SK-N-SH (cell line): Measurements from ENCODE around the gene MYOD1. TPM values are rescaled to one million over a fixed set of nuclear protein-coding genes. Genes with fewer than 3 reads are reported as not detected.

Experiments
- CTCF ChIA-PET: fragments of 300-600, 350-600 bp; formaldehyde crosslinking; extraction: SDS; loops from one replicate; lab custom pipeline; 2021; lab: Yijun Ruan, JAX
- POLR2A ChIA-PET: fragments of 350-600 bp; sonication (Branson Sonifier 250); formaldehyde crosslinking; extraction: SDS; loops from one replicate; lab custom pipeline; 2020; ENCODE audit warnings: antibody characterized with exemption, inconsistent platforms; lab: Yijun Ruan, JAX
- DNase-seq: peaks from one replicate; pipeline ENCODE4 v3.0.0; 2012
- H2AFZ ChIP-seq: fragments of 200-600 bp; sonication (generic); 2 replicates; pipeline ENCODE4 v1.8.1; 2016; ENCODE audit warnings: antibody characterized with exemption, mild to moderate bottlenecking, low read depth
- H3F3A ChIP-seq: fragments of 200-600 bp; sonication (generic); replicated peaks from 2 replicates; pipeline ENCODE3; 2016; ENCODE audit warnings: antibody characterized with exemption, mild to moderate bottlenecking; ENCODE audit not compliant: insufficient read depth
- H3K27ac ChIP-seq, 2 experiments: fragments of 200-500 bp in 1 of 2; fragments of 200-600 bp in 1 of 2; sonication (Bioruptor generic) in 1 of 2; sonication (generic), shearing (Covaris generic) in 1 of 2; 2 replicates each; pipeline versions ENCODE4 v1.5.1 to v1.6.1; 2014 to 2016; ENCODE audit warnings: low read depth in 2 of 2, inconsistent platforms in 1 of 2, low read length in 1 of 2, mild to moderate bottlenecking in 1 of 2, mixed read lengths in 1 of 2
- H3K27me3 ChIP-seq: fragments of 200-600 bp; sonication (generic), shearing (Covaris generic); 2 replicates; pipeline ENCODE4 v1.6.1; 2016; ENCODE audit warnings: mixed run types; ENCODE audit not compliant: insufficient read depth
- H3K36me3 ChIP-seq, 2 experiments: fragments of 200-500 bp in 1 of 2; fragments of 200-600 bp in 1 of 2; sonication (Bioruptor generic) in 1 of 2; sonication (generic) in 1 of 2; replicated peaks in 1 of 2; 2 replicates each; pipeline versions ENCODE3 to v1.5.1; 2014 to 2016; ENCODE audit warnings: low read length in 1 of 2, mild to moderate bottlenecking in 1 of 2; ENCODE audit not compliant: insufficient read depth in 2 of 2, control insufficient read depth in 1 of 2
- H3K4me1 ChIP-seq, 2 experiments: fragments of 200-500 bp in 1 of 2; fragments of 200-600 bp in 1 of 2; sonication (Bioruptor generic) in 1 of 2; sonication (generic), shearing (Covaris generic) in 1 of 2; 2 replicates each; pipeline versions ENCODE4 v1.5.1 to v1.6.1; 2014 to 2016; ENCODE audit warnings: low read depth in 1 of 2, low read length in 1 of 2, mixed run types in 1 of 2; ENCODE audit not compliant: insufficient read depth in 2 of 2, control insufficient read depth in 1 of 2
- H3K4me2 ChIP-seq: fragments of 200-600 bp; sonication (generic), shearing (Covaris generic); 2 replicates; pipeline ENCODE4 v1.6.1; 2017; ENCODE audit warnings: mixed run types
- H3K4me3 ChIP-seq, 2 experiments: fragments of 200-500 bp in 1 of 2; fragments of 200-600 bp in 1 of 2; sonication (Bioruptor generic) in 1 of 2; sonication (generic), shearing (Covaris generic) in 1 of 2; 2 replicates each; pipeline versions ENCODE4 v1.5.1 to v1.8.1; 2014 to 2016; ENCODE audit warnings: low read depth in 2 of 2, inconsistent platforms in 1 of 2, low read length in 1 of 2, mild to moderate bottlenecking in 1 of 2, mixed read lengths in 1 of 2, moderate library complexity in 1 of 2
- H3K79me2 ChIP-seq: fragments of 200-600 bp; sonication (generic); 2 replicates; pipeline ENCODE4 v1.8.1; 2017; ENCODE audit warnings: mild to moderate bottlenecking; ENCODE audit not compliant: insufficient read depth
- H3K9ac ChIP-seq: fragments of 200-600 bp; sonication (generic); 2 replicates; pipeline ENCODE4 v1.6.1; 2017; ENCODE audit warnings: mixed run types
- H3K9me2 ChIP-seq: fragments of 200-600 bp; sonication (generic); 2 replicates; pipeline ENCODE4 v1.6.1; 2017; ENCODE audit warnings: mixed run types
- H3K9me3 ChIP-seq: fragments of 200-600 bp; sonication (generic); 2 replicates; pipeline ENCODE4 v1.6.1; 2017; ENCODE audit warnings: mixed run types, mild to moderate bottlenecking, moderate library complexity
- H4K20me1 ChIP-seq: fragments of 200-600 bp; sonication (generic); 2 replicates; pipeline ENCODE4 v1.6.1; 2017; ENCODE audit warnings: mild to moderate bottlenecking, mixed run types; ENCODE audit not compliant: insufficient read depth
- FOSL2 ChIP-seq: IDR thresholded peaks from 2 replicates; pipeline ENCODE4 v1.4.0; 2012; ENCODE audit warnings: low read depth, mild to moderate bottlenecking, moderate library complexity, borderline replicate concordance
- GABPA ChIP-seq: IDR thresholded peaks from 2 replicates; pipeline ENCODE4 v1.4.0; 2012; ENCODE audit warnings: low read depth, mild to moderate bottlenecking
- GATA2 ChIP-seq: sonication (generic); formaldehyde crosslinking; IDR thresholded peaks from 2 replicates; pipeline ENCODE4 v1.5.0; 2020; ENCODE audit warnings: mild to moderate bottlenecking, missing genetic modification reagents
- JUND ChIP-seq: IDR thresholded peaks from 2 replicates; pipeline ENCODE4 v1.4.0; 2012
- MEF2A ChIP-seq: IDR thresholded peaks from 2 replicates; pipeline ENCODE4 v1.4.0; 2012; ENCODE audit warnings: low read depth, borderline replicate concordance
- RAD21 ChIP-seq: IDR thresholded peaks from 2 replicates; pipeline ENCODE4 v1.6.1; 2012; ENCODE audit warnings: mild to moderate bottlenecking, low read length
- RCOR1 ChIP-seq: fragments of 150-350 bp; IDR thresholded peaks from 2 replicates; pipeline ENCODE4 v1.6.1; 2017; ENCODE audit warnings: antibody characterized with exemption, low read length
- RXRA ChIP-seq: IDR thresholded peaks from 2 replicates; pipeline ENCODE4 v1.4.0; 2012; ENCODE audit warnings: low read depth, mild to moderate bottlenecking, borderline replicate concordance
- SIN3A ChIP-seq: IDR thresholded peaks from 2 replicates; pipeline ENCODE4 v1.6.1; 2012; ENCODE audit warnings: low read depth, mild to moderate bottlenecking, low read length, moderate library complexity, borderline replicate concordance
- TAF1 ChIP-seq: IDR thresholded peaks from 2 replicates; pipeline ENCODE4 v1.6.1; 2012; ENCODE audit warnings: low read depth, mild to moderate bottlenecking, low read length, moderate library complexity, borderline replicate concordance
- TEAD4 ChIP-seq: IDR thresholded peaks from 2 replicates; pipeline ENCODE4 v1.4.0; 2012; ENCODE audit warnings: mild to moderate bottlenecking, borderline replicate concordance; ENCODE audit not compliant: insufficient read depth
- WGBS: methylation state at CpG from one replicate; pipeline ENCODE4 v1.1.6; 2017; ENCODE audit warnings: low lambda C conversion rate; 5-methylcytosine and 5-hydroxymethylcytosine counted together
- polyA plus RNA-seq, 3 experiments: library from polyadenylated mRNA; depleted of rRNA; stranded (reverse); fragments of >200 nt; gene quantifications; 2 replicates each; pipeline ENCODE4 v1.2.3, GENCODE V29; 2012
- TF ChIP-seq, protein P1 (sequence below): IDR thresholded peaks from 2 replicates; pipeline ENCODE4 v1.4.0; 2012; ENCODE audit warnings: low read depth, borderline replicate concordance
- TF ChIP-seq, protein P2 (sequence below): IDR thresholded peaks from 2 replicates; pipeline ENCODE4; 2012
- TF ChIP-seq, protein P3 (sequence below): fragments of 200-600 bp; sonication (generic); IDR thresholded peaks from 2 replicates; pipeline ENCODE4 v1.6.1; 2017; ENCODE audit warnings: antibody characterized with exemption, mild to moderate bottlenecking, moderate library complexity
- TF ChIP-seq, protein P4 (sequence below): fragments of 150-350 bp; IDR thresholded peaks from 2 replicates; pipeline ENCODE4 v1.6.1; 2017; ENCODE audit warnings: antibody characterized with exemption, low read length, low read depth, borderline replicate concordance
- TF ChIP-seq, protein P5 (sequence below): IDR thresholded peaks from 2 replicates; pipeline ENCODE4 v1.6.1; 2012; ENCODE audit warnings: mild to moderate bottlenecking, low read depth, low read length, moderate library complexity
- TF ChIP-seq, protein P6 (sequence below): fragments of 150-350 bp; IDR thresholded peaks from 2 replicates; pipeline ENCODE4 v1.6.1; 2016; ENCODE audit warnings: mild to moderate bottlenecking, low read depth, low read length

Gene MYOD1
- polyA plus RNA-seq, 1 of the 3 experiments (the other 2 are of a cell fraction) = not detected

DNA sequence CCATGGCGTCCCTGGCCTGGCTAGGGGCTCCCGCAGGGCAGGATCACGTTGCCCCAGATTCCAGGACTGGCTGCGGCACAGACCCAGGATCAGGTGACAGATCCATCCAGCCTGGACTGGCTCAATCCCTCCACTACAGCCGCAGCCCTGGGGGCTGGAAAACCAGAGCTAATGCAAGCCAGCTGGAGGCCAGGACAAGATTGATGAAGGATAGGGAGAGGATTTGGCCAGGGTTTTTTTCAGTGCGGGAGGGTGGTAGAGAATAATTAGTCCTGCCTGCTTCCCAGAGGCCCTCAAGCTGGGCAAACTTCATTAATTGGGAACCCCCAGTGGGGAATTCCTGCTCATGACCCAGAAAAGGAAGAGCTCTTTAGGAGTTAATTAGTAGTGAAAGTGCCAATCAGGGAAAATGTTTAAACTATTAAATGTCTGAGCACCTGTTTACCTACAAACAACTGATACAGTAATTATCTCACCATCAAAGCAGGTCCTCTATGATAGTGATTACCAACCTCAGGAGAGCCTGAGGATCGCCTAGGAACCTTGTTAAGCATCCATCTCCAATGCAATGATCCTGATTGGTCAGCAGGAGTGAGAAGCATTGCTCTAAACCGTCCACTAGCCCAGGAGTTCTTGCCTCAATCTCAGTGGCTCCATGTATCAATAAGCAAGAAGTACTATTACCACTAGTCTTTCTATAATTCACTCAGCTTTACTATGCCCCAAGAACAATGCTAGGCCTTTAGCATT, 33.0 kb upstream of the MYOD1 start (continued):
- TF ChIP-seq, protein P1, sequence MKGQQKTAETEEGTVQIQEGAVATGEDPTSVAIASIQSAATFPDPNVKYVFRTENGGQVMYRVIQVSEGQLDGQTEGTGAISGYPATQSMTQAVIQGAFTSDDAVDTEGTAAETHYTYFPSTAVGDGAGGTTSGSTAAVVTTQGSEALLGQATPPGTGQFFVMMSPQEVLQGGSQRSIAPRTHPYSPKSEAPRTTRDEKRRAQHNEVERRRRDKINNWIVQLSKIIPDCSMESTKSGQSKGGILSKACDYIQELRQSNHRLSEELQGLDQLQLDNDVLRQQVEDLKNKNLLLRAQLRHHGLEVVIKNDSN = peak; percentile 54; the same call in 1 of the 2 replicates
- no peak for TF ChIP-seq MEF2A
- peak; percentile 93 for TF ChIP-seq GATA2 (CRISPR knock-in tag)
- TF ChIP-seq TAF1 = no peak
- TF ChIP-seq, protein P2, sequence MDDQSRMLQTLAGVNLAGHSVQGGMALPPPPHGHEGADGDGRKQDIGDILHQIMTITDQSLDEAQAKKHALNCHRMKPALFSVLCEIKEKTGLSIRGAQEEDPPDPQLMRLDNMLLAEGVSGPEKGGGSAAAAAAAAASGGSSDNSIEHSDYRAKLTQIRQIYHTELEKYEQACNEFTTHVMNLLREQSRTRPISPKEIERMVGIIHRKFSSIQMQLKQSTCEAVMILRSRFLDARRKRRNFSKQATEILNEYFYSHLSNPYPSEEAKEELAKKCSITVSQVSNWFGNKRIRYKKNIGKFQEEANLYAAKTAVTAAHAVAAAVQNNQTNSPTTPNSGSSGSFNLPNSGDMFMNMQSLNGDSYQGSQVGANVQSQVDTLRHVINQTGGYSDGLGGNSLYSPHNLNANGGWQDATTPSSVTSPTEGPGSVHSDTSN = peak; percentile 77
- TF ChIP-seq SIN3A = no peak
- TF ChIP-seq JUND = no peak
- no peak; the same call in 1 of the 2 replicates for TF ChIP-seq RAD21
- no peak for TF ChIP-seq FOSL2
- TF ChIP-seq RXRA = no peak
- TF ChIP-seq, protein P3, sequence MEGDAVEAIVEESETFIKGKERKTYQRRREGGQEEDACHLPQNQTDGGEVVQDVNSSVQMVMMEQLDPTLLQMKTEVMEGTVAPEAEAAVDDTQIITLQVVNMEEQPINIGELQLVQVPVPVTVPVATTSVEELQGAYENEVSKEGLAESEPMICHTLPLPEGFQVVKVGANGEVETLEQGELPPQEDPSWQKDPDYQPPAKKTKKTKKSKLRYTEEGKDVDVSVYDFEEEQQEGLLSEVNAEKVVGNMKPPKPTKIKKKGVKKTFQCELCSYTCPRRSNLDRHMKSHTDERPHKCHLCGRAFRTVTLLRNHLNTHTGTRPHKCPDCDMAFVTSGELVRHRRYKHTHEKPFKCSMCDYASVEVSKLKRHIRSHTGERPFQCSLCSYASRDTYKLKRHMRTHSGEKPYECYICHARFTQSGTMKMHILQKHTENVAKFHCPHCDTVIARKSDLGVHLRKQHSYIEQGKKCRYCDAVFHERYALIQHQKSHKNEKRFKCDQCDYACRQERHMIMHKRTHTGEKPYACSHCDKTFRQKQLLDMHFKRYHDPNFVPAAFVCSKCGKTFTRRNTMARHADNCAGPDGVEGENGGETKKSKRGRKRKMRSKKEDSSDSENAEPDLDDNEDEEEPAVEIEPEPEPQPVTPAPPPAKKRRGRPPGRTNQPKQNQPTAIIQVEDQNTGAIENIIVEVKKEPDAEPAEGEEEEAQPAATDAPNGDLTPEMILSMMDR = no peak
- TF ChIP-seq, protein P4, sequence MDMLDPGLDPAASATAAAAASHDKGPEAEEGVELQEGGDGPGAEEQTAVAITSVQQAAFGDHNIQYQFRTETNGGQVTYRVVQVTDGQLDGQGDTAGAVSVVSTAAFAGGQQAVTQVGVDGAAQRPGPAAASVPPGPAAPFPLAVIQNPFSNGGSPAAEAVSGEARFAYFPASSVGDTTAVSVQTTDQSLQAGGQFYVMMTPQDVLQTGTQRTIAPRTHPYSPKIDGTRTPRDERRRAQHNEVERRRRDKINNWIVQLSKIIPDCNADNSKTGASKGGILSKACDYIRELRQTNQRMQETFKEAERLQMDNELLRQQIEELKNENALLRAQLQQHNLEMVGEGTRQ = no peak

DNA sequence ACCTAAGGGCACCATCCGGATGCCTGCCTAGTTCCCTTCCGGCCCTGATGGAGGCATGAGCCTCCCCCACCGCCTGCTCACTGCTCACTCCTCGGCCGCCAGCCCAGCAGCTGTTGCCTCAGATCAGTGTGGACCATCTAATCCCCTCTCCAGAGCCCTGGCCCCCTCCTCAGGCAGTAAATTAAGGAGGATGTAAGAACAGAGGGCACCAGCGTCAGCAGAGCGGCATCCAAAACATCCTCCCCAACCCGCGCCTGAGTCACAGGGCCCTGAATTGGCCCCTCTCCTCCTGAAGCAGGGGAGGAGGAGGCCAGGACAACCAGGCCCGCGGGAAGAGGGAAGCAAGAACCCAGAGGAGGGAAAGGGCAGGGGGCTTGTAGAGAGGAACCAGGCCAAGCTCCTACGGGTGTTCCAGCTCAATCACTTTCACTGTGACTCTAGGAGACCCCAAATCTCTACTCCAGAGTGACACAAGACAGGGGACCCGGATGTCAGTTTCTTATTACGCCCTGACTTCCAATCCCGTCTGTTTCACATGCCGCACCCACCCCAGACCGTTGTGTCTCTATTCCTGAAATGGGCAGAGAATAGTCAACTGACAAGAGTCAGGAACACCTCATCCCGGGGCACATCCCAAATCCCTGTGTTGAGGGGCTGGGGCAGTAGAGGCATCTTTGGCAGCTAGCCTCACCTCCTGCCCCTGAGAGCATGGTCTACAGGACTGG, 31.3 kb upstream of the MYOD1 start:
- peaks cover 0 to 11% of the 10 kb centered on the region in 2 experiments; a peak in 1 of 4 replicates for H3K4me1 ChIP-seq
- peaks cover 6% of the 10 kb centered on the region for H3F3A ChIP-seq
- no peak overlapping the region for H3K4me2 ChIP-seq
- ChIA-PET POLR2A (no interaction called here), CTCF (interaction anchor here (1.1 to 1.8 kb wide), 3 partner anchors 32 to 47 kb away, joined by 3 to 10 read pairs (median 6); no protein-coding TSS in a partner anchor)
- H3K4me3 ChIP-seq = no peak overlapping the region
- no peaks in the 10 kb centered on the region for H4K20me1 ChIP-seq
- no peaks in the 10 kb centered on the region for H3K9me2 ChIP-seq
- H3K36me3 ChIP-seq = no peaks in the 10 kb centered on the region
- H3K9me3 ChIP-seq = no peaks in the 10 kb centered on the region
- H3K9ac ChIP-seq = no peak overlapping the region
- no peak overlapping the region for H3K27ac ChIP-seq
- no peaks in the 10 kb centered on the region for H3K27me3 ChIP-seq
- no peak for DNase-seq
- no peaks in the 10 kb centered on the region for H3K79me2 ChIP-seq
- no peak overlapping the region for H2AFZ ChIP-seq
- 72% methylated on average over 13 of the region's 18 CpGs for WGBS
- TF ChIP-seq GATA2 (CRISPR knock-in tag) (no peak), RAD21 (no peak), RCOR1 (no peak), TEAD4 (no peak), GABPA (no peak), FOSL2 (no peak)
- TF ChIP-seq, protein P2 = no peak
- TF ChIP-seq, protein P5, sequence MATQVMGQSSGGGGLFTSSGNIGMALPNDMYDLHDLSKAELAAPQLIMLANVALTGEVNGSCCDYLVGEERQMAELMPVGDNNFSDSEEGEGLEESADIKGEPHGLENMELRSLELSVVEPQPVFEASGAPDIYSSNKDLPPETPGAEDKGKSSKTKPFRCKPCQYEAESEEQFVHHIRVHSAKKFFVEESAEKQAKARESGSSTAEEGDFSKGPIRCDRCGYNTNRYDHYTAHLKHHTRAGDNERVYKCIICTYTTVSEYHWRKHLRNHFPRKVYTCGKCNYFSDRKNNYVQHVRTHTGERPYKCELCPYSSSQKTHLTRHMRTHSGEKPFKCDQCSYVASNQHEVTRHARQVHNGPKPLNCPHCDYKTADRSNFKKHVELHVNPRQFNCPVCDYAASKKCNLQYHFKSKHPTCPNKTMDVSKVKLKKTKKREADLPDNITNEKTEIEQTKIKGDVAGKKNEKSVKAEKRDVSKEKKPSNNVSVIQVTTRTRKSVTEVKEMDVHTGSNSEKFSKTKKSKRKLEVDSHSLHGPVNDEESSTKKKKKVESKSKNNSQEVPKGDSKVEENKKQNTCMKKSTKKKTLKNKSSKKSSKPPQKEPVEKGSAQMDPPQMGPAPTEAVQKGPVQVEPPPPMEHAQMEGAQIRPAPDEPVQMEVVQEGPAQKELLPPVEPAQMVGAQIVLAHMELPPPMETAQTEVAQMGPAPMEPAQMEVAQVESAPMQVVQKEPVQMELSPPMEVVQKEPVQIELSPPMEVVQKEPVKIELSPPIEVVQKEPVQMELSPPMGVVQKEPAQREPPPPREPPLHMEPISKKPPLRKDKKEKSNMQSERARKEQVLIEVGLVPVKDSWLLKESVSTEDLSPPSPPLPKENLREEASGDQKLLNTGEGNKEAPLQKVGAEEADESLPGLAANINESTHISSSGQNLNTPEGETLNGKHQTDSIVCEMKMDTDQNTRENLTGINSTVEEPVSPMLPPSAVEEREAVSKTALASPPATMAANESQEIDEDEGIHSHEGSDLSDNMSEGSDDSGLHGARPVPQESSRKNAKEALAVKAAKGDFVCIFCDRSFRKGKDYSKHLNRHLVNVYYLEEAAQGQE = no peak
- TF ChIP-seq, protein P6, sequence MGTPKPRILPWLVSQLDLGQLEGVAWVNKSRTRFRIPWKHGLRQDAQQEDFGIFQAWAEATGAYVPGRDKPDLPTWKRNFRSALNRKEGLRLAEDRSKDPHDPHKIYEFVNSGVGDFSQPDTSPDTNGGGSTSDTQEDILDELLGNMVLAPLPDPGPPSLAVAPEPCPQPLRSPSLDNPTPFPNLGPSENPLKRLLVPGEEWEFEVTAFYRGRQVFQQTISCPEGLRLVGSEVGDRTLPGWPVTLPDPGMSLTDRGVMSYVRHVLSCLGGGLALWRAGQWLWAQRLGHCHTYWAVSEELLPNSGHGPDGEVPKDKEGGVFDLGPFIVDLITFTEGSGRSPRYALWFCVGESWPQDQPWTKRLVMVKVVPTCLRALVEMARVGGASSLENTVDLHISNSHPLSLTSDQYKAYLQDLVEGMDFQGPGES = no peak
